ENCODE measurements around the gene MOB3B. TPM values are rescaled to one million over a fixed set of nuclear protein-coding genes. Genes with fewer than 3 reads are reported as not detected.
"Not testable (repeated sequence)": the region's sequence is repeated elsewhere in the genome, so short reads cannot be mapped to it uniquely, and the experiment has no call there.

MOB3B gene
- total RNA-seq, 4 donors from 2014 or later, result 16.2 to 23.7 (median 19.7) TPM

- Histone ChIP-seq H3K9me3 (no peaks in the 10 kb centered on the region), H3K4me1 (peaks cover 0 to 8% (median 0%) of the 10 kb centered on the region in 4 donors), H3K4me3 (no peak overlapping the region), H3K36me3 (no peaks in the 10 kb centered on the region), H3K27me3 (no peaks in the 10 kb centered on the region), H3K27ac (no peak overlapping the region)
- DNase-seq (ENCODE audit: low spot score in 2 of 2), result no peak
- 58 to 72% methylated on average over 4 of the region's 4 CpGs for WGBS, 2 donors
- TF ChIP-seq EP300 (IDR thresholded peaks at IDR 0.05) (no peak), POLR2A (IDR thresholded peaks at IDR 0.05) (no peak)
- TF ChIP-seq, protein P1, sequence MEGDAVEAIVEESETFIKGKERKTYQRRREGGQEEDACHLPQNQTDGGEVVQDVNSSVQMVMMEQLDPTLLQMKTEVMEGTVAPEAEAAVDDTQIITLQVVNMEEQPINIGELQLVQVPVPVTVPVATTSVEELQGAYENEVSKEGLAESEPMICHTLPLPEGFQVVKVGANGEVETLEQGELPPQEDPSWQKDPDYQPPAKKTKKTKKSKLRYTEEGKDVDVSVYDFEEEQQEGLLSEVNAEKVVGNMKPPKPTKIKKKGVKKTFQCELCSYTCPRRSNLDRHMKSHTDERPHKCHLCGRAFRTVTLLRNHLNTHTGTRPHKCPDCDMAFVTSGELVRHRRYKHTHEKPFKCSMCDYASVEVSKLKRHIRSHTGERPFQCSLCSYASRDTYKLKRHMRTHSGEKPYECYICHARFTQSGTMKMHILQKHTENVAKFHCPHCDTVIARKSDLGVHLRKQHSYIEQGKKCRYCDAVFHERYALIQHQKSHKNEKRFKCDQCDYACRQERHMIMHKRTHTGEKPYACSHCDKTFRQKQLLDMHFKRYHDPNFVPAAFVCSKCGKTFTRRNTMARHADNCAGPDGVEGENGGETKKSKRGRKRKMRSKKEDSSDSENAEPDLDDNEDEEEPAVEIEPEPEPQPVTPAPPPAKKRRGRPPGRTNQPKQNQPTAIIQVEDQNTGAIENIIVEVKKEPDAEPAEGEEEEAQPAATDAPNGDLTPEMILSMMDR (IDR thresholded peaks at IDR 0.05), result no peak
Observed at GRCh38 chr9:27503623-27504022, 26.0 kb downstream of the MOB3B start.

GRCh38 chr9:27500902-27501301 lies 28.7 kb downstream of the MOB3B start:
- not testable (repeated sequence) for H3K27ac ChIP-seq; H3K9me3 ChIP-seq; H3K27me3 ChIP-seq; H3K4me1 ChIP-seq; H3K36me3 ChIP-seq; H3K4me3 ChIP-seq; DNase-seq (ENCODE audit: low spot score in 2 of 2)
- WGBS, 2 donors, result 95% methylated on average over 3 of the region's 3 CpGs

GRCh38 chr9:27499451-27499850 lies 30.2 kb downstream of the MOB3B start:
- DNase-seq (ENCODE audit: low spot score in 2 of 2), result no peak
- peak in 1 of 2 donors; percentile 56 for TF ChIP-seq EP300 (IDR thresholded peaks at IDR 0.05)
- TF ChIP-seq, protein P1 (IDR thresholded peaks at IDR 0.05), result no peak
- Histone ChIP-seq H3K4me3 (no peak overlapping the region), H3K4me1 (peaks cover 0 to 8% (median 0%) of the 10 kb centered on the region in 4 donors), H3K36me3 (no peaks in the 10 kb centered on the region), H3K27ac (no peak overlapping the region), H3K9me3 (no peaks in the 10 kb centered on the region), H3K27me3 (no peaks in the 10 kb centered on the region)
- WGBS, 2 donors, result 48 to 70% methylated on average over 2 of the region's 2 CpGs

GRCh38 chr9:27497883-27498417 lies 31.7 kb downstream of the MOB3B start:
- no peak for DNase-seq (ENCODE audit: low spot score in 2 of 2)
- no peaks in the 10 kb centered on the region for H3K9me3 ChIP-seq
- peaks cover 0 to 8% (median 0%) of the 10 kb centered on the region in 4 donors for H3K4me1 ChIP-seq
- no peaks in the 10 kb centered on the region for H3K27me3 ChIP-seq
- TF ChIP-seq POLR2A (IDR thresholded peaks at IDR 0.05) (no peak), EP300 (IDR thresholded peaks at IDR 0.05) (no peak)
- H3K27ac ChIP-seq, result no peak overlapping the region
- 49 to 58% methylated on average over 11 of the region's 11 CpGs for WGBS, 2 donors
- H3K4me3 ChIP-seq, result peak overlapping the region in 1 of 4 donors; percentile 10
- H3K36me3 ChIP-seq, result no peaks in the 10 kb centered on the region

DNA sequence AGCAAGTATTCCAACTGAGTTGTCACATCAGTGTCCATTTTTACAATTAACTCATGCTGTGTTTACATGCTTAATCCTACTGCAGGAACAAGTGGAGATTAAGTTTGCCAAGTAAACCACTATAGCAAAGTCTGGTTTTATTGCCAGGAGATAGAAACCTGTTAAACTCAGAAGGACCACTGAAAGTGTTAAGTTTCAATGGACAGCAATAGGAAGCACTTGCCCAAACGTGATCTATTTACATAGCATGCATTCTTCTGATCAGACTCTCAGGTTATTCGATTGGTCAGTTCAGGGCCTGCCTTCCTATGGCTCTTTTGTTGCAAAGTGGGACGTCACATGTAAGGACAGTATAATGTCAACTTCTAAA lies 33.5 kb downstream of the MOB3B start:
- no peak for DNase-seq (ENCODE audit: low spot score in 2 of 2)
- Histone ChIP-seq H3K9me3 (no peaks in the 10 kb centered on the region), H3K4me3 (no peak overlapping the region), H3K36me3 (no peaks in the 10 kb centered on the region), H3K4me1 (peaks cover 0 to 10% (median 0%) of the 10 kb centered on the region in 4 donors), H3K27ac (no peak overlapping the region), H3K27me3 (no peaks in the 10 kb centered on the region)
- 60 to 67% methylated on average over 3 of the region's 3 CpGs for whole genome bisulfite sequencing, 2 donors
- TF ChIP-seq POLR2A (IDR thresholded peaks at IDR 0.05) (no peak), EP300 (IDR thresholded peaks at IDR 0.05) (no peak)
- TF ChIP-seq, protein P1 (IDR thresholded peaks at IDR 0.05), result no peak

- Histone ChIP-seq H3K4me3 (no peak overlapping the region), H3K27me3 (no peaks in the 10 kb centered on the region), H3K4me1 (peaks cover 0 to 16% (median 0%) of the 10 kb centered on the region in 4 donors), H3K27ac (no peak overlapping the region), H3K9me3 (no peaks in the 10 kb centered on the region), H3K36me3 (no peaks in the 10 kb centered on the region)
- 68 to 70% methylated on average over 3 of the region's 3 CpGs for WGBS, 2 donors
- no peak for TF ChIP-seq EP300 (IDR thresholded peaks at IDR 0.05)
- TF ChIP-seq, protein P1 (IDR thresholded peaks at IDR 0.05), result no peak
- TF ChIP-seq POLR2A (IDR thresholded peaks at IDR 0.05), result no peak
- DNase-seq (ENCODE audit: low spot score in 2 of 2), result no peak
Observed at GRCh38 chr9:27495480-27496134, 34.0 kb downstream of the MOB3B start.
